Measurements from ENCODE around the gene PDE6C.

GRCh38 chr10:93572606-93573005 is 39.7 kb upstream of the PDE6C start:
- TF ChIP-seq CTCF (IDR thresholded peaks at IDR 0.05) = no peak
- TF ChIP-seq EP300 (IDR thresholded peaks at IDR 0.05) = no peak

Data from tibial nerve (tissue), 4 donors.